H1 (cell line): ENCODE measurements around the gene FAM83B. TPM values are rescaled to one million over a fixed set of nuclear protein-coding genes. Genes with fewer than 3 reads are reported as not detected.

Experiments
- CBX5 ChIP-seq: fragments of 300-800, 300-1000 bp; sonication (generic); IDR thresholded peaks from 2 replicates; pipeline ENCODE4 v1.7.1; 2016; ENCODE audit warnings: antibody characterized with exemption, low read length, low read depth
- CEBPB ChIP-seq: IDR thresholded peaks from 2 replicates; pipeline ENCODE4 v1.6.1; 2012; ENCODE audit warnings: low read depth, low read length
- SP1 ChIP-seq: IDR thresholded peaks from 2 replicates; pipeline ENCODE4 v1.6.1; 2011; ENCODE audit warnings: low read depth, low read length
- TAF1 ChIP-seq: IDR thresholded peaks from 2 replicates; pipeline ENCODE4 v1.6.1; 2011; ENCODE audit warnings: mild to moderate bottlenecking, low read depth, low read length
- polyA plus RNA-seq, 7 experiments: library from polyadenylated mRNA; depleted of rRNA in 3 of 7; stranded (reverse) in 5 of 7; unstranded in 2 of 7; fragments of >200 nt in 5 of 7; fragments of 200-250 nt in 2 of 7; gene quantifications; 1 replicate in 5 of 7; 2 replicates in 1 of 7; 4 replicates in 1 of 7; pipeline versions ENCODE4 v1.2.1 to v1.2.3, GENCODE V29; 2011 to 2013; ENCODE audit warnings: missing spikeins in 2 of 7, mixed read lengths in 2 of 7
- total RNA-seq: library from RNA; stranded (reverse); fragmentation: NEBNext Ultra II Directional; extraction: Animal tissue kit (Norgen Biotek cat#: 25700); gene quantifications from 2 replicates; pipeline ENCODE4 v1.2.1, GENCODE V29; 2021
- TF ChIP-seq, protein P1 (sequence below): IDR thresholded peaks from 2 replicates; pipeline ENCODE4 v1.6.1; 2012; ENCODE audit warnings: inconsistent platforms

FAM83B gene
- total and polyA plus RNA-seq, 2 of the 8 experiments (the other 6 are each of a cell fraction or from before 2014, with no cell fraction given), result 0.71 to 5.7 TPM

DNA sequence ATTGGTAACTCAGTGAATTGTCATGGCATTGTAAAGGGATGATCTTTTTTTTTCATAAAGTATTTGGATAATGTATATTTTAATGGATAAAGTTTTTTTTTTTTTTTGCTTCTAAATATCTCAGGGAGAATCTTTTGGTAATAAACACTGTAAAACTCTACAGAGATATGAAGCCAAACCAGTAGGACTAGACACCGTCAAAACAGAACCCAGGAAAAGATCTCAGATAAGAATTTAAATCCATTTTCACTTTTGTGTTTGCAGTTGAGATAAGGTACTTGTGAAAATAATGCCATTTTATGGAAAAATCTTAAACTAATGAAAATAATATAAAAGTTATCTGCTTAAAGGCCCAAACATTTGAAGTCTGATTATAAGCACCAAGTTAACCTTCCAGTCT is 27.0 kb downstream of the FAM83B start (continued):
- no peak for TF ChIP-seq SP1
- TF ChIP-seq CBX5, result no peak
- TF ChIP-seq TAF1, result no peak
- TF ChIP-seq CEBPB, result no peak
- TF ChIP-seq, protein P1, sequence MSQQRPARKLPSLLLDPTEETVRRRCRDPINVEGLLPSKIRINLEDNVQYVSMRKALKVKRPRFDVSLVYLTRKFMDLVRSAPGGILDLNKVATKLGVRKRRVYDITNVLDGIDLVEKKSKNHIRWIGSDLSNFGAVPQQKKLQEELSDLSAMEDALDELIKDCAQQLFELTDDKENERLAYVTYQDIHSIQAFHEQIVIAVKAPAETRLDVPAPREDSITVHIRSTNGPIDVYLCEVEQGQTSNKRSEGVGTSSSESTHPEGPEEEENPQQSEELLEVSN, result no peak
